Peyer's patch (tissue), 4 donors: ENCODE data around the gene LRRC3C. TPM values are rescaled to one million over a fixed set of nuclear protein-coding genes. Genes with fewer than 3 reads are reported as not detected.

Source experiments
- DNase-seq, 3 donors: peaks; one replicate each; pipeline ENCODE4 v3.0.0-alpha.2; 2017 to 2019
- H3K27ac ChIP-seq, 4 donors: fragments of 200-600 bp; sonication (generic); one replicate each; pipeline ENCODE4 v1.5.1; 2016 to 2019
- H3K27me3 ChIP-seq, 2 donors: fragments of 200-600 bp; sonication (generic); one replicate each; pipeline ENCODE4 v1.5.1; 2019
- H3K36me3 ChIP-seq, 3 donors: fragments of 200-600 bp; sonication (generic); one replicate each; pipeline ENCODE4 v1.5.1; 2016 to 2019
- H3K4me1 ChIP-seq, 4 donors: fragments of 200-600 bp; sonication (generic); one replicate each; pipeline ENCODE4 v1.5.1; 2016 to 2019
- H3K4me3 ChIP-seq, 4 donors: fragments of 200-600 bp; sonication (generic); 1 replicate in 3 of 4; 2 replicates in 1 of 4; pipeline ENCODE4 v1.5.1; 2016 to 2019; ENCODE audit warnings: mild to moderate bottlenecking in 1 of 4
- H3K9me3 ChIP-seq, 4 donors: fragments of 200-600 bp; sonication (generic); one replicate each; pipeline ENCODE4 v1.5.1; 2016 to 2019; ENCODE audit warnings: mild to moderate bottlenecking in 1 of 4
- POLR2A ChIP-seq, 2 donors: fragments of 450-650 bp; IDR thresholded peaks; one replicate each; pipeline ENCODE4 v1.5.1; 2017; ENCODE audit warnings: antibody characterized with exemption in 2 of 2, mild to moderate bottlenecking in 2 of 2, moderate library complexity in 2 of 2
- total RNA-seq, 4 donors: library from RNA; depleted of rRNA; stranded (reverse); fragments of >200 nt; gene quantifications; one replicate each; pipeline ENCODE4 v1.1.0, GENCODE V29; 2016
- TF ChIP-seq, protein P1 (sequence below), 6 experiments: fragments of 450-650 bp in 4 of 6; fragments of 200-600 bp in 2 of 6; sonication (generic) in 1 of 6; IDR thresholded peaks; one replicate each; pipeline ENCODE4 v1.5.1; 2017 to 2019; ENCODE audit warnings: antibody characterized with exemption in 6 of 6, mild to moderate bottlenecking in 3 of 6, moderate library complexity in 1 of 6

The LRRC3C gene
- total RNA-seq, 4 donors from 2014 or later: not detected

DNA sequence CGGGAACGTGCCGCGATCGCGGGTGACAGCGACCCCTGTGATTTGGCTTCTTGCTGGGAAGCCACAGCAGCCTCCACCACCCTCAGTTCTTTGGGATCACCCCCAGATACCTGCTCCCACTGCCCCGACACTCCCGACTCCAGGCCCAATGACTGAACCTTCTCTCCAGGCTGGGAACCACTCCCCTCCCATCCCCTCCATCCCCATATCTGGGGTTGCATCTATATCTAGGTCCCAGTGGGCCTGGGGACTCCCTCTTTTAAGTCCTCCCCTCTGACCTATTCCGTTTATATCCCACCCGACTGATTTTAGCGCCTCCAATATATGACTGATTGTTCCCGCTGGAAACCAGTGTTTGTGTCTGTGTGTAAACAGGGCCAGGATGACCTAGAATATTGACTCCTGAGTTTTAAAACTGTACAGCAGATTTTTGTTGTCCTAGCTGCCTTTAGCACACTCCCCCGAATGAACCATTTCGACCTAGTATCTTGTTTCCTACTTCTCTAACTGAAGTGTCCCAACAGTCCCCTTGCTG lies 53.7 kb downstream of the LRRC3C start:
- H3K36me3 ChIP-seq: peaks cover 0 to 23% (median 0%) of the 10 kb centered on the region in 3 donors
- no peaks in the 10 kb centered on the region for H3K9me3 ChIP-seq
- peak overlapping the region; percentile 73 to 95 (median 88) for H3K4me3 ChIP-seq
- no peaks in the 10 kb centered on the region for H3K27me3 ChIP-seq
- TF ChIP-seq, protein P1, sequence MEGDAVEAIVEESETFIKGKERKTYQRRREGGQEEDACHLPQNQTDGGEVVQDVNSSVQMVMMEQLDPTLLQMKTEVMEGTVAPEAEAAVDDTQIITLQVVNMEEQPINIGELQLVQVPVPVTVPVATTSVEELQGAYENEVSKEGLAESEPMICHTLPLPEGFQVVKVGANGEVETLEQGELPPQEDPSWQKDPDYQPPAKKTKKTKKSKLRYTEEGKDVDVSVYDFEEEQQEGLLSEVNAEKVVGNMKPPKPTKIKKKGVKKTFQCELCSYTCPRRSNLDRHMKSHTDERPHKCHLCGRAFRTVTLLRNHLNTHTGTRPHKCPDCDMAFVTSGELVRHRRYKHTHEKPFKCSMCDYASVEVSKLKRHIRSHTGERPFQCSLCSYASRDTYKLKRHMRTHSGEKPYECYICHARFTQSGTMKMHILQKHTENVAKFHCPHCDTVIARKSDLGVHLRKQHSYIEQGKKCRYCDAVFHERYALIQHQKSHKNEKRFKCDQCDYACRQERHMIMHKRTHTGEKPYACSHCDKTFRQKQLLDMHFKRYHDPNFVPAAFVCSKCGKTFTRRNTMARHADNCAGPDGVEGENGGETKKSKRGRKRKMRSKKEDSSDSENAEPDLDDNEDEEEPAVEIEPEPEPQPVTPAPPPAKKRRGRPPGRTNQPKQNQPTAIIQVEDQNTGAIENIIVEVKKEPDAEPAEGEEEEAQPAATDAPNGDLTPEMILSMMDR (IDR thresholded peaks at IDR 0.05): no peak
- no peak for TF ChIP-seq POLR2A (IDR thresholded peaks at IDR 0.05)
- no peak for DNase-seq
- H3K27ac ChIP-seq: peak overlapping the region; percentile 87 to 95 (median 92)
- peaks cover 0 to 17% (median 6%) of the 10 kb centered on the region in 4 donors for H3K4me1 ChIP-seq

DNA sequence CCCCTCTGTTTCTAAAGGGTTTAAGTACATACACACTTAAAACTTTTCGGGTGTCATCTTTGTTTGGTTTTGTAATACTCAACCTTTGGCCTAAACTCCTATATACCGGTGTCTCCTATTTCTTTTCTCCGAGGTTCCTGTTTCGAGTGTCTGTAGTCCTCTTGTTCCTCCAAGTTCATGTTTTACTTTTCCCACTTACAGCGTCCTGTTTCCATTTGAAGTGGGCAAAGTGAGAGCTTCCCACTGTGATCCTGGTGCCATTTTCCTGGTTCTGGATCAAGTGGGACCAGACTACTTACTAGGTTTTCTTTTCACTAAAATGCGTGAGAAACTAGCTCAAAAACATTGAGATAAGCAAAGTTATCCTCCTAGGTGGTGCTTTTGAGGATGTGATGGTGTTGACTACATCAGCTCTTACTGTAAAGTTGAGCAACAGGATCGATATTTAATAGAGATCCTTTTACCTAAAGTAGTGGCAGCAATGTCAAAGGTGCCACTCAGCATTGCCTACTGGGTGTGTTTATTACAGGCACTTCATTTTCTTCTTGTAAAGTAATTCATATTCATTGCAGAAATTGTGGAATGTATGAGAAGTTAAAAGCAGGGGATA lies 54.3 kb downstream of the LRRC3C start:
- no peak for DNase-seq

DNA sequence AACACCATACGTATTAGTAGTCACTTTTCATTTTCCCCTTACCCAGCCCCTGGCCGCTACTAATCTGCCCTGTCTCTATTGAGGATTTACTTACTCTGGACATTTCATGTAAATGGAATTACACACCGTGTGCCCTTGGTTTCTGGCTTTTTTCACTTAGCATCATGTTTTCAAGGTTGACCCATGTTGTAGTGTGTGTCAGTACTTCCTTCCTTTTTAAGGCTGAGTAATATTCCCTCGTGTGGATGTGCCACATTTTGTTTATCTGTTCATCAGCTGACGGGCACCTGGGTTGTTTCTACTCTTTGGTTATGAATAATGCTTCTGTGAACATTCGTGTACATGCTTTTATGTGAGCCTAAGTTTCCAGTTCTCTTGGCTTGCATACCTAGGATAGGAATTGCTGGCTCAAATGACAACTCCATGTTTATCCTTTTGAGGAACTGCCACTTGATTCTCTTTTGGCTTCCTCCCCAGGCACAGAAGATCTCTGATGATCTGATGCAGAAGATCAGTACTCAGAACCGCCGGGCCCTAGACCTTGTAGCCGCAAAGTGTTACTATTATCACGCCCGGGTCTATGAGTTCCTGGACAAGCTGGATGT lies 60.8 kb downstream of the LRRC3C start:
- Histone ChIP-seq H3K4me3 (no peak overlapping the region), H3K36me3 (peaks cover 0 to 93% (median 0%) of the 10 kb centered on the region in 3 donors), H3K27ac (no peak overlapping the region), H3K4me1 (no peaks in the 10 kb centered on the region), H3K27me3 (no peaks in the 10 kb centered on the region), H3K9me3 (no peaks in the 10 kb centered on the region)
- no peak for DNase-seq
- TF ChIP-seq, protein P1 (IDR thresholded peaks at IDR 0.05): no peak
- no peak for TF ChIP-seq POLR2A (IDR thresholded peaks at IDR 0.05)

More for the DNA sequence above, 54.3 kb downstream of the LRRC3C start:
- Histone ChIP-seq H3K9me3 (no peaks in the 10 kb centered on the region), H3K36me3 (peaks cover 0 to 29% (median 0%) of the 10 kb centered on the region in 3 donors), H3K4me1 (peaks cover 0 to 17% (median 6%) of the 10 kb centered on the region in 4 donors), H3K27ac (peak overlapping the region in 2 of 4 donors; percentile 91 to 95), H3K27me3 (no peaks in the 10 kb centered on the region), H3K4me3 (peak overlapping the region; percentile 73 to 95 (median 88))
- TF ChIP-seq, protein P1 (IDR thresholded peaks at IDR 0.05): no peak
- TF ChIP-seq POLR2A (IDR thresholded peaks at IDR 0.05): no peak

DNA sequence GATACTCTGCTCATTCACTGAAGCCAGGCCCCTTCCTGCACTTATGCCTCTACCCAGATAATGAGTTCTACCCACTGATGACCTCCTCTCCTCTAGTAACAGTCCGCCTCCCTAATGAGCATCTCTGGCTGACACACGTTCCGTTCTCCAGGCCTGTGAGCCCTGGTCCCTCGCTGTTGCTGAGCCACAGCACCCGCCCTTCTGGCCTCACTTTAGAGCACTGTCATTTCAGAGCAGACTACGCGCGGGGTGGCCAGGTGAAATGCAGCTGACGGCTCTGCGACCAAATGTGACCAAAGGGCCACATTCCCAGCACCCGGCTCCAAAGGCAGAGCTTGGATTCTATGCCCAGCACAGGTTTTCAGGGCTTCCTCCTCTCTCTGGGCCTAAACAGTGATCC lies 66.9 kb downstream of the LRRC3C start:
- Histone ChIP-seq H3K27ac (no peak overlapping the region), H3K9me3 (no peaks in the 10 kb centered on the region), H3K4me1 (no peaks in the 10 kb centered on the region), H3K4me3 (no peak overlapping the region), H3K27me3 (no peaks in the 10 kb centered on the region), H3K36me3 (peaks cover 0 to 84% (median 0%) of the 10 kb centered on the region in 3 donors)
- DNase-seq: no peak
- TF ChIP-seq, protein P1 (IDR thresholded peaks at IDR 0.05): no peak
- TF ChIP-seq POLR2A (IDR thresholded peaks at IDR 0.05): no peak

Other genes starting within 250 kb of the LRRC3C start
- gene PGAP3, start 239.7 kb upstream of the LRRC3C start, total RNA-seq: 10 to 100 TPM; 15.7 to 72.3 (median 65.1) TPM
- 100 to 1,000 TPM; 104 to 339 (median 247) TPM for gene ERBB2, start 227.7 kb upstream of the LRRC3C start, total RNA-seq
- gene MIEN1, start 197.2 kb upstream of the LRRC3C start, total RNA-seq: 10 to 100 TPM; 44.6 to 74.9 (median 57.9) TPM
- gene GRB7, start 189.8 kb upstream of the LRRC3C start, total RNA-seq: 10 to 100 TPM; 14.0 to 64.0 (median 26.3) TPM
- 10 to 100 TPM in 1 of 4 donors, 1 to 10 TPM in 3; 5.4 to 45.4 (median 7.0) TPM for gene IKZF3, start 63.4 kb upstream of the LRRC3C start, total RNA-seq
- gene ZPBP2, start 59.5 kb upstream of the LRRC3C start, total RNA-seq: not detected
- 100 to 1,000 TPM in 3 of 4 donors, 10 to 100 TPM in 1; 91.6 to 277 (median 235) TPM for gene GSDMB, start 9.1 kb upstream of the LRRC3C start, total RNA-seq
- 10 to 100 TPM; 33.0 to 97.4 (median 79.0) TPM for gene ORMDL3, start 131 bp upstream of the LRRC3C start, total RNA-seq
- gene GSDMA, start 35.3 kb downstream of the LRRC3C start, total RNA-seq: 1 to 10 TPM in 2 of 4 donors, not detected in 2; 1.6 to 3.3 TPM
- gene PSMD3, start 53.1 kb downstream of the LRRC3C start, total RNA-seq: 10 to 100 TPM; 65.2 to 87.9 (median 73.7) TPM
- not detected for gene CSF3, start 87.7 kb downstream of the LRRC3C start, total RNA-seq
- 100 to 1,000 TPM in 3 of 4 donors, 10 to 100 TPM in 1; 77.9 to 176 (median 146) TPM for gene MED24, start 126.7 kb downstream of the LRRC3C start, total RNA-seq
- 10 to 100 TPM; 43.4 to 80.5 (median 68.5) TPM for gene THRA, start 135.2 kb downstream of the LRRC3C start, total RNA-seq
- gene NR1D1, start 172.9 kb downstream of the LRRC3C start, total RNA-seq: 10 to 100 TPM; 13.2 to 38.8 (median 18.9) TPM
- gene MSL1, start 194.2 kb downstream of the LRRC3C start, total RNA-seq: 100 to 1,000 TPM in 3 of 4 donors, 10 to 100 TPM in 1; 86.3 to 207 (median 117) TPM
- 100 to 1,000 TPM in 1 of 4 donors, 10 to 100 TPM in 3; 54.6 to 138 (median 57.5) TPM for gene CASC3, start 212.8 kb downstream of the LRRC3C start, total RNA-seq
- 100 to 1,000 TPM in 3 of 4 donors, 10 to 100 TPM in 1; 56.9 to 317 (median 207) TPM for gene RAPGEFL1, start 249.7 kb downstream of the LRRC3C start, total RNA-seq